KMS-11 (cell line): ENCODE results near the gene FRMD4A.

ENCODE experiments used
- H2AFZ ChIP-seq: fragments of 200-600 bp; sonication (generic); 2 replicates; pipeline ENCODE4 v1.6.1; 2016; ENCODE audit warnings: antibody characterized with exemption, mixed run types, low read depth
- H3K27ac ChIP-seq: fragments of 200-600 bp; sonication (generic); 2 replicates; pipeline ENCODE4 v1.6.1; 2016; ENCODE audit warnings: mild to moderate bottlenecking, mixed run types
- H3K27me3 ChIP-seq: fragments of 200-600 bp; sonication (generic); 2 replicates; pipeline ENCODE4 v1.6.1; 2017; ENCODE audit warnings: mild to moderate bottlenecking, low read depth, mixed run types, moderate library complexity; ENCODE audit not compliant: insufficient read depth
- H3K36me3 ChIP-seq: fragments of 200-600 bp; sonication (generic); 2 replicates; pipeline ENCODE4 v1.6.1; 2017; ENCODE audit warnings: mild to moderate bottlenecking, mixed run types; ENCODE audit not compliant: insufficient read depth
- H3K4me1 ChIP-seq: fragments of 200-600 bp; sonication (generic); 2 replicates; pipeline ENCODE4 v1.6.1; 2016; ENCODE audit warnings: mild to moderate bottlenecking, low read depth, mixed run types; ENCODE audit not compliant: poor library complexity, severe bottlenecking
- H3K4me2 ChIP-seq: fragments of 200-600 bp; sonication (generic); 2 replicates; pipeline ENCODE4 v1.7.0; 2016; ENCODE audit warnings: mild to moderate bottlenecking, mixed run types
- H3K4me3 ChIP-seq: fragments of 200-600 bp; sonication (generic); IDR thresholded peaks from 2 replicates; pipeline ENCODE4 v1.6.1; 2017; ENCODE audit warnings: low read depth, low read length, mixed read lengths; ENCODE audit not compliant: insufficient read depth
- H3K79me2 ChIP-seq: fragments of 200-600 bp; sonication (generic); 2 replicates; pipeline ENCODE4 v1.6.1; 2016; ENCODE audit warnings: low read depth, mixed run types; ENCODE audit not compliant: insufficient read depth
- H3K9ac ChIP-seq: fragments of 200-600 bp; sonication (generic); 2 replicates; pipeline ENCODE4 v1.6.1; 2016; ENCODE audit warnings: mild to moderate bottlenecking, mixed run types
- H4K20me1 ChIP-seq: fragments of 200-600 bp; sonication (generic); 2 replicates; pipeline ENCODE4 v1.6.1; 2016; ENCODE audit warnings: mild to moderate bottlenecking, mixed run types; ENCODE audit not compliant: insufficient read depth
- CTCF ChIP-seq: fragments of 200-600 bp; sonication (generic); conservative IDR thresholded peaks from 2 replicates; pipeline ENCODE4 v1.6.1; 2017; ENCODE audit warnings: low read depth, mild to moderate bottlenecking, antibody characterized with exemption, low read length, moderate library complexity, mixed read lengths

FRMD4A gene

GRCh38 chr10:13857451-13857850 is 473.3 kb downstream of the FRMD4A start:
- H3K9ac ChIP-seq = no peak overlapping the region
- H3K27me3 ChIP-seq = no peaks in the 10 kb centered on the region
- H3K4me3 ChIP-seq = no peak overlapping the region
- no peaks in the 10 kb centered on the region for H3K79me2 ChIP-seq
- H2AFZ ChIP-seq = no peak overlapping the region
- H4K20me1 ChIP-seq = no peaks in the 10 kb centered on the region
- no peaks in the 10 kb centered on the region for H3K36me3 ChIP-seq
- H3K4me2 ChIP-seq = no peak overlapping the region
- no peak for TF ChIP-seq CTCF
- H3K4me1 ChIP-seq = no peaks in the 10 kb centered on the region
- H3K27ac ChIP-seq = no peak overlapping the region

- H3K4me3 ChIP-seq = no peak overlapping the region
- no peak overlapping the region for H3K27ac ChIP-seq
- H3K4me2 ChIP-seq = no peak overlapping the region
- H3K79me2 ChIP-seq = no peaks in the 10 kb centered on the region
- H4K20me1 ChIP-seq = no peaks in the 10 kb centered on the region
- no peak overlapping the region for H3K9ac ChIP-seq
- no peaks in the 10 kb centered on the region for H3K36me3 ChIP-seq
- TF ChIP-seq CTCF = no peak
- H2AFZ ChIP-seq = no peak overlapping the region
- no peaks in the 10 kb centered on the region for H3K27me3 ChIP-seq
- H3K4me1 ChIP-seq = no peaks in the 10 kb centered on the region
These were observed 476.9 kb downstream of the FRMD4A start for GRCh38 chr10:13853854-13854253.

- Histone ChIP-seq H3K27ac (no peak overlapping the region), H3K79me2 (no peaks in the 10 kb centered on the region), H3K9ac (no peak overlapping the region), H2AFZ (no peak overlapping the region), H3K27me3 (no peaks in the 10 kb centered on the region), H3K4me1 (no peaks in the 10 kb centered on the region), H3K4me3 (no peak overlapping the region), H3K36me3 (no peaks in the 10 kb centered on the region), H4K20me1 (no peaks in the 10 kb centered on the region), H3K4me2 (no peak overlapping the region)
- no peak for TF ChIP-seq CTCF
These were observed 477.9 kb downstream of the FRMD4A start for GRCh38 chr10:13852872-13853271.

- TF ChIP-seq CTCF = no peak
- H3K79me2 ChIP-seq = no peaks in the 10 kb centered on the region
- no peaks in the 10 kb centered on the region for H4K20me1 ChIP-seq
These were observed 478.8 kb downstream of the FRMD4A start for GRCh38 chr10:13851906-13852305.

More at GRCh38 chr10:13851906-13852305, 478.8 kb downstream of the FRMD4A start:
- no peaks in the 10 kb centered on the region for H3K36me3 ChIP-seq
- no peak overlapping the region for H3K4me3 ChIP-seq
- H3K27me3 ChIP-seq = no peaks in the 10 kb centered on the region
- no peak overlapping the region for H3K27ac ChIP-seq
- H3K4me2 ChIP-seq = no peak overlapping the region
- no peak overlapping the region for H2AFZ ChIP-seq
- no peaks in the 10 kb centered on the region for H3K4me1 ChIP-seq
- no peak overlapping the region for H3K9ac ChIP-seq
